CD1c-positive myeloid dendritic cell (primary cell): ENCODE results near the gene MZT1.

Experiments
- DNase-seq: peaks from one replicate; pipeline ENCODE4 v3.0.0-alpha.2; 2016; ENCODE audit errors: extremely low spot score

MZT1 gene

GRCh38 chr13:72680353-72680752 lies 47.1 kb downstream of the MZT1 start:
- DNase-seq, result no peak

DNA sequence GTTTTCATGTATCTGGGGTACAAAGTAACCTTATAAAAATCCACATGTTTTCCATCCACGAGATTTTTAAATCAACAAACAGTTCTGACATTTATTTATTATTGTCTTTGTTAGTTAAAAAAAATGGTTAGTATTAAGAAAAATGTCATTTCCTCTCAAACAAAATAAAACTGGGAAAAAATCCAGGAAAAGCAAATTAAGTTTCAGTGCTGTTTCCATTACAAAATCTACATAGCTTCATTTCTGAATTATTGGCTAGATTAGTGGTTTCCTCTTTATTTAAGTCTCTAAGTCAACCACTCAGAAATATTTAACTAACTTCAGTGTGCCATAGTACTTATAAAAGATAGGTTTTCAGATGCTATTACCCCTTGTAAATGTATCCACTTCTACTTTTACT lies 49.1 kb downstream of the MZT1 start:
- DNase-seq, result no peak

GRCh38 chr13:72677431-72677830 lies 50.0 kb downstream of the MZT1 start:
- no peak for DNase-seq

GRCh38 chr13:72666391-72666790 lies 61.0 kb downstream of the MZT1 start:
- DNase-seq, result no peak

GRCh38 chr13:72662548-72662947 lies 64.9 kb downstream of the MZT1 start:
- no peak for DNase-seq
